Ovary (tissue), 9 donors: Measurements from ENCODE around the gene LETM1. TPM values are rescaled to one million over a fixed set of nuclear protein-coding genes. Genes with fewer than 3 reads are reported as not detected.

Source experiments
- DNase-seq, 5 donors: peaks; one replicate each; pipeline ENCODE4 v3.0.0-alpha.2; 2019 to 2020
- H3K27ac ChIP-seq, 2 donors: fragments of 200-600 bp; one replicate each; pipeline versions ENCODE4 v1.5.1 to v1.8.0; 2019 to 2022
- H3K27me3 ChIP-seq: fragments of 200-600 bp; one replicate; pipeline ENCODE4 v1.8.0; 2022
- H3K36me3 ChIP-seq: fragments of 200-600 bp; sonication (generic); one replicate; pipeline ENCODE4 v1.5.1; 2019
- H3K4me1 ChIP-seq: one replicate; pipeline ENCODE4 v1.8.1; 2013; ENCODE audit warnings: mild to moderate bottlenecking, moderate library complexity; ENCODE audit not compliant: insufficient read depth
- H3K4me3 ChIP-seq: fragments of 200-600 bp; sonication (generic); one replicate; pipeline ENCODE4 v1.5.1; 2017
- H3K9me3 ChIP-seq, 2 donors: fragments of 200-600 bp in 1 of 2; sonication (generic) in 1 of 2; one replicate each; pipeline versions ENCODE4 v1.5.1 to v1.8.1; 2013 to 2019; ENCODE audit warnings: mild to moderate bottlenecking in 1 of 2, moderate library complexity in 1 of 2
- CTCF ChIP-seq, 3 donors: fragments of 450-650 bp in 2 of 3; fragments of 200-600 bp in 1 of 3; IDR thresholded peaks; one replicate each; pipeline versions ENCODE4 v1.5.1 to v1.8.0; 2016 to 2022; ENCODE audit warnings: antibody characterized with exemption in 3 of 3, mild to moderate bottlenecking in 1 of 3
- EP300 ChIP-seq: sonication (generic); formaldehyde crosslinking; IDR thresholded peaks from one replicate; pipeline ENCODE4 v1.6.1; 2017; ENCODE audit warnings: antibody characterized with exemption
- POLR2A ChIP-seq: fragments of 450-650 bp; IDR thresholded peaks from one replicate; pipeline ENCODE4 v1.6.1; 2017; ENCODE audit warnings: antibody characterized with exemption, mild to moderate bottlenecking, moderate library complexity
- WGBS, 3 donors: extraction: QIAGEN DNeasy Blood & Tissue Kit in 1 of 3; methylation state at CpG; one replicate each; pipeline versions ENCODE4 v1.1.5 to v1.1.7; 2013 to 2017; 5-methylcytosine and 5-hydroxymethylcytosine counted together
- intact Hi-C, 4 donors: fragments of 100-400 bp; cut with DNase I; formaldehyde crosslinking; loops; one replicate each; pipeline versions ENCODE4 v1.11.0 to v1.15.1; 2022 to 2023
- polyA plus RNA-seq, 2 donors: library from polyadenylated mRNA; stranded (reverse); fragments of 200-250 nt in 1 of 2; fragments of 350-450 nt in 1 of 2; fragmentation: Illumina TruSeq in 1 of 2; extraction: RNeasy Lipid Tissue Mini Kit (QIAGEN cat#74804) in 1 of 2; gene quantifications; one replicate each; pipeline ENCODE4 v1.2.3, GENCODE V29; 2013 to 2014
- total RNA-seq, 7 donors: library from RNA; depleted of rRNA in 2 of 7; stranded (reverse); fragments of >200 nt in 2 of 7; fragmentation: NEBNext Ultra II Directional in 3 of 7; extraction: Animal tissue kit (Norgen Biotek cat#: 25700) in 3 of 7; gene quantifications; one replicate each; pipeline versions ENCODE4 v1.1.0 to v1.2.4, GENCODE V29; 2016 to 2023
- donor health status: DM: no; HTN: no; CAD: no; lungs with moderate emphysema.
- donor health status: DM: no; HTN: no; CAD: no.
- donor health status: Bipolar disorder and iron deficiency.
- donor health status: DM: yes; HTN: yes; CAD: no.
- donor health status: DM: no; HTN: no; CAD: no.
- donor health status: DM: yes; HTN: yes; CAD: no.

Gene LETM1
- total and polyA plus RNA-seq, 9 donors, result 9.3 to 43.6 (median 30.5) TPM

DNA sequence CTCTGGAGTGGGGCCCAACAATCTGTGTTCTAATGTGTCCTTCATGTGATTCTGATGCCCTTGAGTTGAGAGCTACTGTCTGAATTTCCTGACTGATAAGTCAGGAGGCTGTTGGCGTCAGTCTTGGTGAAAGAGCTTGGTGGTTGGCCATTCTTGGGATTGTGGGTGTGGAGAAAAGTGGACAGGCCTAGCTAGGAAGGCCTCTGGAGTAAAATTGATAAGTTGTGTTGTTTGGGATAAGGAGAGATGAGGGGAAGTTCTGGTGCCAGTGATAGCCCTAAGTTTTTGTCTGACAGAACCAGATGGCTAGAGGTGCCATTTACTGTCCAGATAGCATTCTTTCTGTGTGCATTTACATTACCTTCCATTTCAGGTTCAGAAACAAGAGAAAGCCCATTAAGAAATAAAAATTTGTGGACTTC lies 26.9 kb upstream of the LETM1 start:
- intact Hi-C loops, result no loop called here
- no peaks in the 10 kb centered on the region for H3K36me3 ChIP-seq
- no peaks in the 10 kb centered on the region for H3K4me1 ChIP-seq
- H3K27me3 ChIP-seq, result no peaks in the 10 kb centered on the region
- DNase-seq, result no peak
- WGBS, 3 donors, result 94 to 100% (median 98%) methylated on average over 1 of the region's 1 CpG
- no peak overlapping the region for H3K4me3 ChIP-seq
- H3K27ac ChIP-seq, result no peak overlapping the region
- TF ChIP-seq EP300 (no peak), CTCF (IDR thresholded peaks at IDR 0.05) (no peak), POLR2A (no peak)
- no peaks in the 10 kb centered on the region for H3K9me3 ChIP-seq

- intact Hi-C loops, result no loop called here
- WGBS, 3 donors, result 87 to 93% (median 90%) methylated on average over 1 of the region's 1 CpG
- Histone ChIP-seq H3K9me3 (no peaks in the 10 kb centered on the region), H3K4me1 (no peaks in the 10 kb centered on the region), H3K36me3 (no peaks in the 10 kb centered on the region), H3K27me3 (no peaks in the 10 kb centered on the region), H3K27ac (no peak overlapping the region), H3K4me3 (no peak overlapping the region)
- TF ChIP-seq POLR2A (no peak), EP300 (no peak), CTCF (IDR thresholded peaks at IDR 0.05) (no peak)
- no peak for DNase-seq
Observed at GRCh38 chr4:1880332-1880731, 24.4 kb upstream of the LETM1 start.

GRCh38 chr4:1879485-1879884 lies 23.5 kb upstream of the LETM1 start:
- 94 to 97% (median 96%) methylated on average over 4 of the region's 4 CpGs for WGBS, 3 donors
- Histone ChIP-seq H3K4me1 (no peaks in the 10 kb centered on the region), H3K36me3 (no peaks in the 10 kb centered on the region), H3K4me3 (no peak overlapping the region), H3K9me3 (no peaks in the 10 kb centered on the region), H3K27me3 (no peaks in the 10 kb centered on the region), H3K27ac (no peak overlapping the region)
- TF ChIP-seq EP300, result no peak
- no peak for TF ChIP-seq CTCF (IDR thresholded peaks at IDR 0.05)
- TF ChIP-seq POLR2A, result no peak
- DNase-seq, result no peak
- intact Hi-C loops, result no loop called here

DNA sequence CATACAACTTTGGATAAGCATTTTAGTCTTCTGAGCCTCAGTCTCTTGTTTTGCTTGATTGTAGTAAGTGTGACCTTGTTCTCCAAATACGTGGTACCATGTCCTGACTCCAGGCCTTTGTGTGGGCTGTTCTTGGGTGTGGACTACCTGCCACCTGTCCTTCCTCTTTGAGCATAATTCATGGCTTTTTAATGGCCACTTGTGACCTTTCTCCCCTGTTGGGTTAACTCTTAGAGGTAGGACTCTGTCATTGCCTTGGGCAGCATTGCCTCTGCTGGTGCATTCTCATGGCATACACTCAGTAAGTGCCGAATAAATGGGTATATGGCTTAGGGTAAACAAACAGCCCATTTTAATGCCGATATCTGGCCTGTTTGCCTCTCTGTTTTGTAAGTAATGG lies 18.2 kb upstream of the LETM1 start:
- no peak for TF ChIP-seq EP300
- no peak for TF ChIP-seq CTCF (IDR thresholded peaks at IDR 0.05)
- TF ChIP-seq POLR2A, result no peak
- H3K27me3 ChIP-seq, result no peaks in the 10 kb centered on the region
- 75 to 83% (median 82%) methylated on average over 3 of the region's 3 CpGs for WGBS, 3 donors
- intact Hi-C loops, result no loop called here
- no peak overlapping the region for H3K4me3 ChIP-seq
- DNase-seq, result no peak
- no peaks in the 10 kb centered on the region for H3K9me3 ChIP-seq
- H3K36me3 ChIP-seq, result no peaks in the 10 kb centered on the region
- no peak overlapping the region for H3K27ac ChIP-seq
- H3K4me1 ChIP-seq, result no peaks in the 10 kb centered on the region

GRCh38 chr4:1873776-1874175 lies 17.8 kb upstream of the LETM1 start:
- TF ChIP-seq CTCF (IDR thresholded peaks at IDR 0.05), result no peak
- no peak for TF ChIP-seq POLR2A
- no peak for TF ChIP-seq EP300
- Histone ChIP-seq H3K27ac (no peak overlapping the region), H3K4me1 (no peaks in the 10 kb centered on the region), H3K4me3 (no peak overlapping the region), H3K36me3 (no peaks in the 10 kb centered on the region), H3K27me3 (no peaks in the 10 kb centered on the region), H3K9me3 (no peaks in the 10 kb centered on the region)
- no peak for DNase-seq
- intact Hi-C loops, result no loop called here
- WGBS, 3 donors, result 69 to 81% (median 75%) methylated on average over 3 of the region's 3 CpGs
